ENCODE measurements around the gene CD40LG. TPM values are rescaled to one million over a fixed set of nuclear protein-coding genes. Genes with fewer than 3 reads are reported as not detected.

CD40LG gene
- total RNA-seq, 4 donors from 2014 or later, result 0.15 to 0.40 TPM; not detected in 2

DNA sequence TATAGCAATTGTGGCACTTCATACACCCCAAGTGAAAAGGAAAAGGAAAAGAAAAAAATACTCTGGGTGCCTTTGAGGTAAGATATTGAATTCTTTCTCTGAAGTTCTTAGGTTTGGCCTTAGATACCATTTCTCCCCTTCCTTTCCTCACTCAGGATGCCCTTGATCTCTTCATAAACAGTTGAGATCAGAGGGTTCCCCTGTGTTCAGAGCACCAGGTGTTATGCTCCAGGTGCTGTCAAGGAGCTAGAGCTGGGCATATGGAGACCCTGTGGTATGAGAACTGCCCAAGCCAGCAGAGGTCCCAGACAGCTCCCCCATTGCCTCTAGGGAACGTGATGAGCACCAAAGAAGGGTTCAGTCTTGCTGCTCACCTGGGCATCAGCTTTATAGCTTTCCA is 17.1 kb upstream of the CD40LG start:
- no peaks in the 10 kb centered on the region for H3K36me3 ChIP-seq

GRCh38 chrX:136635235-136635634 is 12.7 kb upstream of the CD40LG start:
- H3K36me3 ChIP-seq, result no peaks in the 10 kb centered on the region
- TF ChIP-seq CTCF (IDR thresholded peaks at IDR 0.05), result no peak
- no peak for TF ChIP-seq POLR2A (IDR thresholded peaks at IDR 0.05)
- no peak for TF ChIP-seq POLR2AphosphoS5 (IDR thresholded peaks at IDR 0.05)
- TF ChIP-seq EP300 (IDR thresholded peaks at IDR 0.05), result no peak
- no peak overlapping the region for H3K4me3 ChIP-seq
- WGBS, 2 donors (ENCODE audit: low coverage in 1 of 2), result 85% methylated on average over 3 of the region's 6 CpGs; no CpG with 5 or more reads in 1 of the 2 donors
- no peak overlapping the region for H3K27ac ChIP-seq
- no peaks in the 10 kb centered on the region for H3K9me3 ChIP-seq
- ATAC-seq, result no peak
- no peaks in the 10 kb centered on the region for H3K4me1 ChIP-seq
- no peaks in the 10 kb centered on the region for H3K27me3 ChIP-seq

More for the DNA sequence above, 17.1 kb upstream of the CD40LG start:
- no peak overlapping the region for H3K4me3 ChIP-seq
- no peak for ATAC-seq
- H3K27me3 ChIP-seq, result no peaks in the 10 kb centered on the region
- TF ChIP-seq POLR2A (IDR thresholded peaks at IDR 0.05), result no peak
- no peak for TF ChIP-seq CTCF (IDR thresholded peaks at IDR 0.05)
- no peak for TF ChIP-seq POLR2AphosphoS5 (IDR thresholded peaks at IDR 0.05)
- TF ChIP-seq EP300 (IDR thresholded peaks at IDR 0.05), result no peak
- H3K4me1 ChIP-seq, result no peaks in the 10 kb centered on the region
- H3K9me3 ChIP-seq, result no peaks in the 10 kb centered on the region
- WGBS, 2 donors (ENCODE audit: low coverage in 1 of 2), result 40% methylated on average over 1 of the region's 1 CpG; no CpG with 5 or more reads in 1 of the 2 donors
- no peak overlapping the region for H3K27ac ChIP-seq

- no peak overlapping the region for H3K4me3 ChIP-seq
- H3K4me1 ChIP-seq, result no peaks in the 10 kb centered on the region
Observed at GRCh38 chrX:136636121-136636520, 11.8 kb upstream of the CD40LG start.

DNA sequence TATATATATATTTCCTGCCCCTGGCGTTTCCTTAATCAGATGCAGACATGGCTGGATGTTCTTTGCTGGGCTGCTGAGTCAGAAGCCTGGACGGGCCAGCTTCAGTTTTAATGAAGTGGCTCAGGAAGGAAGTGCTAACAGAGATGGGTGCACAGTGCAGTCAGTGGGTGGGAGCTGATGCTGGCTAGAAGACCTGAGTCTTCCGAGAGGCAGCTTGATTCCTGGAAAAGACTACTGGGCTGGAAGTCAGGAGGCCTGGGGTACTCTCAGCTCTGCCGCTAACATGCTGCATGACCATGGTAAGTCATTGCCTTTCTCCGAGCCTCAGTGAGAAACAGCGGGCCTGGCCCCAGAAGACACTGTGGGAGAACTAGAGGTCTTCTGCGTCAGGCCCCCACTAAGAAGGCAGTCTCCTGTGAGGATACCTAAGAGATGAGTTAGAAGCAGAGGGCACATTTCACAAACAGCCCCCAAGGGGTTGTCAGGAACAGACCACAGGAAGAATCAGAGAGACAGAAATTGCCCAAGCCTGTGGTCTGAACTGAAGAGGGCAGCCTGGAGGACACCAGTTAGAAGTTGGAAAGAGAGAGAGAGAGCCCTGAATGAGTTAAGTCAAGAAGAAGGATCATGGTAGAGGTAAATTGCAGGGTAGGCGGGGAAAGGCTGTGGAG is 8.3 kb upstream of the CD40LG start:
- Histone ChIP-seq H3K4me3 (no peak overlapping the region), H3K27me3 (no peaks in the 10 kb centered on the region), H3K36me3 (no peaks in the 10 kb centered on the region), H3K4me1 (no peaks in the 10 kb centered on the region), H3K9me3 (no peaks in the 10 kb centered on the region), H3K27ac (no peak overlapping the region)
- ATAC-seq, result no peak
- TF ChIP-seq POLR2A (IDR thresholded peaks at IDR 0.05), result no peak
- 48% methylated on average over 2 of the region's 8 CpGs; no CpG with 5 or more reads in 1 of the 2 donors for WGBS, 2 donors (ENCODE audit: low coverage in 1 of 2)

More at GRCh38 chrX:136636121-136636520, 11.8 kb upstream of the CD40LG start:
- Histone ChIP-seq H3K27me3 (no peaks in the 10 kb centered on the region), H3K27ac (no peak overlapping the region), H3K9me3 (no peaks in the 10 kb centered on the region), H3K36me3 (no peaks in the 10 kb centered on the region)
- ATAC-seq, result no peak
- no peak for TF ChIP-seq CTCF (IDR thresholded peaks at IDR 0.05)
- WGBS, 2 donors (ENCODE audit: low coverage in 1 of 2), result no CpG with 5 or more reads among the region's 3 CpGs

DNA sequence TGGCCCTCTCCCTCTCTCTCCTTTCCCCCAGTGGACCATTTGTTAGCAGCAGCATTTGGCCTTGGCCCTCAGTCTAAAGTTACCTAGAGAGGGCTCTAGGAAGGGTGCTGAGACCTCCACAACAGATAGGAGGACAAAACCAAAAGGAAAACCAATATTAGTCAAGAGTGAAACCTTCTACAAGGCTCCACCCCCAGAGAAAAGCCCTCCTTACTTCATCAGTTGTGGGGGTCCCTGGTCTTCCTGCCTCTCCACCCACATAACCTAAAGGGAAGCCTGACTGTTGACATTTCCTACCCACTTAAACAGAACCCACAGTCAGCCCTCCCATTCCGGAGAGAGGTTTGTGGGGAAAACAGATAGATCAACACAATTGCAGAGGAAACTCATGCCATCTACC is 4.7 kb upstream of the CD40LG start:
- no peak overlapping the region for H3K27ac ChIP-seq
- no peaks in the 10 kb centered on the region for H3K4me1 ChIP-seq
- H3K9me3 ChIP-seq, result no peaks in the 10 kb centered on the region
- TF ChIP-seq POLR2AphosphoS5 (IDR thresholded peaks at IDR 0.05) (no peak), CTCF (IDR thresholded peaks at IDR 0.05) (no peak), EP300 (IDR thresholded peaks at IDR 0.05) (no peak), POLR2A (IDR thresholded peaks at IDR 0.05) (no peak)
- no CpG with 5 or more reads among the region's 1 CpG for WGBS, 2 donors (ENCODE audit: low coverage in 1 of 2)
- ATAC-seq, result no peak
- H3K36me3 ChIP-seq, result no peaks in the 10 kb centered on the region
- H3K27me3 ChIP-seq, result no peaks in the 10 kb centered on the region
- H3K4me3 ChIP-seq, result no peak overlapping the region

Measured in gastroesophageal sphincter (tissue), 4 donors.